SK-N-SH treated with all-trans-retinoic acid at 6 μM for 48 hours (cell line): Measurements from ENCODE around the gene SASH1.

Source experiments
- ATAC-seq: fragments of 200-7000 bp; cut with Tn5 transposase; 3 replicates; pipeline ENCODE4 v1.9.1; 2020; ENCODE audit warnings: mild to moderate bottlenecking, moderate library complexity
- ARNTL ChIP-seq: fragments of 450-650 bp; formaldehyde crosslinking; IDR thresholded peaks from 2 replicates; pipeline ENCODE4 v1.5.0; 2020; ENCODE audit warnings: low read depth, mild to moderate bottlenecking, moderate library complexity, borderline replicate concordance
- BACH2 ChIP-seq: fragments of 250-450 bp; sonication (Bioruptor Pico); IDR thresholded peaks from 2 replicates; pipeline ENCODE4 v1.9.0; 2021; ENCODE audit warnings: mild to moderate bottlenecking, borderline replicate concordance
- CREB5 ChIP-seq: fragments of 250-450 bp; sonication (Bioruptor Pico); IDR thresholded peaks from 2 replicates; pipeline ENCODE4 v1.5.1; 2020; ENCODE audit warnings: low read depth, mild to moderate bottlenecking, moderate library complexity
- CSDC2 ChIP-seq: fragments of 250-450 bp; sonication (Bioruptor Pico); IDR thresholded peaks from 2 replicates; pipeline ENCODE4 v1.5.0; 2020; ENCODE audit warnings: mild to moderate bottlenecking, moderate library complexity
- ESRRG ChIP-seq: fragments of 250-450 bp; sonication (Bioruptor Pico); IDR thresholded peaks from 2 replicates; pipeline ENCODE4 v1.6.1; 2021; ENCODE audit warnings: mild to moderate bottlenecking
- GLIS3 ChIP-seq: fragments of 250-450 bp; sonication (Bioruptor Pico); IDR thresholded peaks from 2 replicates; pipeline ENCODE4 v1.5.0; 2020; ENCODE audit warnings: mild to moderate bottlenecking, moderate library complexity
- ISL1 ChIP-seq: fragments of 250-450 bp; sonication (Bioruptor Pico); IDR thresholded peaks from 2 replicates; pipeline ENCODE4 v2.1.2; 2022; ENCODE audit warnings: mild to moderate bottlenecking, moderate library complexity
- OSR1 ChIP-seq: fragments of 250-450 bp; sonication (Bioruptor Pico); IDR thresholded peaks from 2 replicates; pipeline ENCODE4 v1.8.0; 2022; ENCODE audit warnings: moderate library complexity, mild to moderate bottlenecking, inconsistent platforms
- POU6F1 ChIP-seq: fragments of 250-450 bp; sonication (Bioruptor Pico); IDR thresholded peaks from 2 replicates; pipeline ENCODE4 v1.8.0; 2021; ENCODE audit warnings: low read depth, mild to moderate bottlenecking, moderate library complexity, borderline replicate concordance
- PPARA ChIP-seq: fragments of 250-450 bp; sonication (Bioruptor Pico); IDR thresholded peaks from 2 replicates; pipeline ENCODE4 v1.5.0; 2020; ENCODE audit warnings: mild to moderate bottlenecking, borderline replicate concordance
- SNAI2 ChIP-seq: fragments of 250-450 bp; sonication (Bioruptor Pico); IDR thresholded peaks from 2 replicates; pipeline ENCODE4 v1.5.0; 2020; ENCODE audit warnings: mild to moderate bottlenecking, moderate library complexity
- TCF4 ChIP-seq: fragments of 250-450 bp; sonication (Bioruptor Pico); IDR thresholded peaks from 2 replicates; pipeline ENCODE4 v1.8.0; 2021; ENCODE audit warnings: mild to moderate bottlenecking, moderate library complexity, borderline replicate concordance
- TOX ChIP-seq: fragments of 250-450 bp; sonication (Bioruptor Pico); IDR thresholded peaks from 2 replicates; pipeline ENCODE4 v1.8.0; 2021; ENCODE audit warnings: mild to moderate bottlenecking, moderate library complexity, borderline replicate concordance
- TSHZ2 ChIP-seq: fragments of 250-450 bp; sonication (Bioruptor Pico); IDR thresholded peaks from 2 replicates; pipeline ENCODE4 v1.5.0; 2020; ENCODE audit warnings: mild to moderate bottlenecking, moderate library complexity
- ZC3H10 ChIP-seq: fragments of 250-450 bp; sonication (Bioruptor Pico); IDR thresholded peaks from 2 replicates; pipeline ENCODE4 v1.5.1; 2021; ENCODE audit warnings: mild to moderate bottlenecking, moderate library complexity
- ZFP3 ChIP-seq: fragments of 250-450 bp; sonication (Bioruptor Pico); IDR thresholded peaks from 2 replicates; pipeline ENCODE4 v1.5.0; 2020; ENCODE audit warnings: mild to moderate bottlenecking, moderate library complexity
- ZFP30 ChIP-seq: fragments of 450-650 bp; formaldehyde crosslinking; IDR thresholded peaks from 2 replicates; pipeline ENCODE4 v1.5.0; 2022; ENCODE audit warnings: mild to moderate bottlenecking, moderate library complexity
- ZNF70 ChIP-seq: fragments of 450-650 bp; formaldehyde crosslinking; IDR thresholded peaks from 2 replicates; pipeline ENCODE4 v1.5.0; 2020; ENCODE audit warnings: mild to moderate bottlenecking, moderate library complexity
- TF ChIP-seq, protein P1 (sequence below): fragments of 250-450 bp; sonication (Bioruptor Pico); IDR thresholded peaks from 2 replicates; pipeline ENCODE4 v1.8.0; 2020; ENCODE audit warnings: mild to moderate bottlenecking, moderate library complexity, borderline replicate concordance
- TF ChIP-seq, protein P2 (sequence below): fragments of 250-450 bp; sonication (Bioruptor Pico); IDR thresholded peaks from 2 replicates; pipeline ENCODE4 v1.5.1; 2021; ENCODE audit warnings: mild to moderate bottlenecking, moderate library complexity

Gene SASH1

GRCh38 chr6:148593813-148594170 lies 251.2 kb downstream of the SASH1 start:
- TF ChIP-seq ZFP30 (CRISPR knock-in tag) = no peak
- no peak for TF ChIP-seq OSR1 (CRISPR knock-in tag)
- no peak for TF ChIP-seq TOX (CRISPR knock-in tag)
- no peak for TF ChIP-seq GLIS3 (CRISPR knock-in tag)
- no peak for TF ChIP-seq BACH2 (CRISPR knock-in tag)
- no peak for TF ChIP-seq ZNF70 (CRISPR knock-in tag)
- no peak for TF ChIP-seq ESRRG (CRISPR knock-in tag)
- TF ChIP-seq, protein P1, sequence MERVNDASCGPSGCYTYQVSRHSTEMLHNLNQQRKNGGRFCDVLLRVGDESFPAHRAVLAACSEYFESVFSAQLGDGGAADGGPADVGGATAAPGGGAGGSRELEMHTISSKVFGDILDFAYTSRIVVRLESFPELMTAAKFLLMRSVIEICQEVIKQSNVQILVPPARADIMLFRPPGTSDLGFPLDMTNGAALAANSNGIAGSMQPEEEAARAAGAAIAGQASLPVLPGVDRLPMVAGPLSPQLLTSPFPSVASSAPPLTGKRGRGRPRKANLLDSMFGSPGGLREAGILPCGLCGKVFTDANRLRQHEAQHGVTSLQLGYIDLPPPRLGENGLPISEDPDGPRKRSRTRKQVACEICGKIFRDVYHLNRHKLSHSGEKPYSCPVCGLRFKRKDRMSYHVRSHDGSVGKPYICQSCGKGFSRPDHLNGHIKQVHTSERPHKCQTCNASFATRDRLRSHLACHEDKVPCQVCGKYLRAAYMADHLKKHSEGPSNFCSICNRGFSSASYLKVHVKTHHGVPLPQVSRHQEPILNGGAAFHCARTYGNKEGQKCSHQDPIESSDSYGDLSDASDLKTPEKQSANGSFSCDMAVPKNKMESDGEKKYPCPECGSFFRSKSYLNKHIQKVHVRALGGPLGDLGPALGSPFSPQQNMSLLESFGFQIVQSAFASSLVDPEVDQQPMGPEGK (CRISPR knock-in tag) = no peak
- no peak for TF ChIP-seq TSHZ2 (CRISPR knock-in tag)
- TF ChIP-seq ZFP3 (CRISPR knock-in tag) = no peak
- no peak for TF ChIP-seq PPARA (CRISPR knock-in tag)
- ATAC-seq = no peak

- TF ChIP-seq, protein P2, sequence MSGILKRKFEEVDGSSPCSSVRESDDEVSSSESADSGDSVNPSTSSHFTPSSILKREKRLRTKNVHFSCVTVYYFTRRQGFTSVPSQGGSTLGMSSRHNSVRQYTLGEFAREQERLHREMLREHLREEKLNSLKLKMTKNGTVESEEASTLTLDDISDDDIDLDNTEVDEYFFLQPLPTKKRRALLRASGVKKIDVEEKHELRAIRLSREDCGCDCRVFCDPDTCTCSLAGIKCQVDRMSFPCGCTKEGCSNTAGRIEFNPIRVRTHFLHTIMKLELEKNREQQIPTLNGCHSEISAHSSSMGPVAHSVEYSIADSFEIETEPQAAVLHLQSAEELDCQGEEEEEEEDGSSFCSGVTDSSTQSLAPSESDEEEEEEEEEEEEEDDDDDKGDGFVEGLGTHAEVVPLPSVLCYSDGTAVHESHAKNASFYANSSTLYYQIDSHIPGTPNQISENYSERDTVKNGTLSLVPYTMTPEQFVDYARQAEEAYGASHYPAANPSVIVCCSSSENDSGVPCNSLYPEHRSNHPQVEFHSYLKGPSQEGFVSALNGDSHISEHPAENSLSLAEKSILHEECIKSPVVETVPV (CRISPR knock-in tag) = no peak
- TF ChIP-seq, protein P1 (CRISPR knock-in tag) = no peak
- no peak for TF ChIP-seq SNAI2 (CRISPR knock-in tag)
- no peak for TF ChIP-seq OSR1 (CRISPR knock-in tag)
- no peak for TF ChIP-seq POU6F1
- TF ChIP-seq ESRRG (CRISPR knock-in tag) = no peak
- no peak for TF ChIP-seq PPARA (CRISPR knock-in tag)
- TF ChIP-seq CREB5 (CRISPR knock-in tag) = no peak
- TF ChIP-seq ZNF70 (CRISPR knock-in tag) = no peak
- no peak for TF ChIP-seq TCF4 (CRISPR knock-in tag)
- no peak for TF ChIP-seq CSDC2 (CRISPR knock-in tag)
- TF ChIP-seq ARNTL (CRISPR knock-in tag) = no peak
- no peak for TF ChIP-seq ZFP3 (CRISPR knock-in tag)
- ATAC-seq = no peak
Measured at GRCh38 chr6:148595550-148595949, 252.9 kb downstream of the SASH1 start.

DNA sequence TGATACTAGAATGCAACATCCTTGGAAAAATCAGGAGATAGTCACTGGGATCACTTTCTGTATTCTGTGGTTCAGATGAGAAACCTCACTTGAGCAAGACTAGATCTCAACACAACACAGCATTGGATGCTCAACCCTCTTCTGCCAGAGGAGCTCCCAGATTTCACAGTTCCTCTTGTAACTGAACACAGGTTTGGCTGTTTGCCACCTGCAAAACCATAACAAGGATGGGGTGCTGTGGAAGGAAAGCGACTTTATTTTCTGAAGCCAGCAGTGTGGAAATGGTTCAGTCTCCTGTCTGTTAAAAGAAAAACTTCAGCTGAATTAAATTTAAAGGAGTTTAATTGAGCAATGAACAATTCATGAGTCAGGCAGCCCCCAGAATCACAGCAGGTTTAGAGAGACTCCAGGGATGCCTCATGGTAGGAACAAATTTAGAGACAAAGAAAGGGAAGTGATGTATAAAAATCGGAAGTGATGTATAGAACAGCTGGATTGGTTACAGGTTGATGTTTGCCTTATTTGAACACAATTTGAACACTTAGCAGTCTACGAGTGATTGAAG lies 254.3 kb downstream of the SASH1 start:
- ATAC-seq = no peak
- TF ChIP-seq PPARA (CRISPR knock-in tag) (no peak), ESRRG (CRISPR knock-in tag) (no peak), ISL1 (no peak), CSDC2 (CRISPR knock-in tag) (no peak), TOX (CRISPR knock-in tag) (no peak), ZFP3 (CRISPR knock-in tag) (no peak), TCF4 (CRISPR knock-in tag) (no peak), ZC3H10 (no peak)
- TF ChIP-seq, protein P1 (CRISPR knock-in tag) = no peak
